Measurements from ENCODE around the gene ATP2B3. TPM values are rescaled to one million over a fixed set of nuclear protein-coding genes. Genes with fewer than 3 reads are reported as not detected.

Gene ATP2B3
- total and polyA plus RNA-seq, 2 donors (not counting 3 experiments of a cell fraction or from before 2014, with no cell fraction given) = 0.01 to 0.07 TPM

GRCh38 chrX:153520287-153520917 lies 3.0 kb downstream of the ATP2B3 start:
- Histone ChIP-seq H3K4me1 (ENCODE audit: control insufficient read depth, extremely low read depth, insufficient read depth, low read length) (no peaks in the 10 kb centered on the region), H2AFZ (ENCODE audit: low read depth, low read length) (no peak overlapping the region), H3K4me2 (ENCODE audit: insufficient read depth, low read length) (no peak overlapping the region), H3K9me3 (replicated peaks; ENCODE audit: control insufficient read depth, insufficient read depth, low read length) (no peaks in the 10 kb centered on the region), H3K4me3 (replicated peaks in 1 of 3; ENCODE audit: insufficient read depth in 1 of 3, low read depth in 1 of 3, low read length in 3 of 3) (no peak overlapping the region), H4K20me1 (replicated peaks; ENCODE audit: control insufficient read depth, extremely low read depth, insufficient read depth, low read length) (no peaks in the 10 kb centered on the region), H3K9ac (replicated peaks; ENCODE audit: extremely low read depth, insufficient read depth, low read length) (no peak overlapping the region), H3K27ac (ENCODE audit: insufficient read depth, low read depth, low read length) (no peak overlapping the region), H3K36me3 (ENCODE audit: control insufficient read depth in 2 of 2, extremely low read depth in 1 of 2, insufficient read depth in 2 of 2, low read length in 2 of 2) (no peaks in the 10 kb centered on the region), H3K79me2 (ENCODE audit: control insufficient read depth, insufficient read depth, low read length) (no peaks in the 10 kb centered on the region), H3K9me1 (replicated peaks; ENCODE audit: control insufficient read depth, extremely low read depth, insufficient read depth, low read length) (no peaks in the 10 kb centered on the region), H3K27me3 (ENCODE audit: control insufficient read depth in 2 of 2, insufficient read depth in 2 of 2, low read length in 2 of 2) (peaks cover 19 to 31% of the 10 kb centered on the region in 2 experiments)
- dilution Hi-C loops (cut with MboI; ENCODE audit: extremely low pct_ligation_motif_present, low sequenced_read_pairs) = no loop called here
- TF ChIP-seq GATA2 (IDR thresholded peaks at IDR 0.05; ENCODE audit: insufficient read depth, insufficient read length, low read depth, low read length) = no peak
- no peak for TF ChIP-seq FOS (IDR thresholded peaks at IDR 0.05; ENCODE audit: borderline replicate concordance, insufficient read depth, low read length)
- TF ChIP-seq, protein P1, sequence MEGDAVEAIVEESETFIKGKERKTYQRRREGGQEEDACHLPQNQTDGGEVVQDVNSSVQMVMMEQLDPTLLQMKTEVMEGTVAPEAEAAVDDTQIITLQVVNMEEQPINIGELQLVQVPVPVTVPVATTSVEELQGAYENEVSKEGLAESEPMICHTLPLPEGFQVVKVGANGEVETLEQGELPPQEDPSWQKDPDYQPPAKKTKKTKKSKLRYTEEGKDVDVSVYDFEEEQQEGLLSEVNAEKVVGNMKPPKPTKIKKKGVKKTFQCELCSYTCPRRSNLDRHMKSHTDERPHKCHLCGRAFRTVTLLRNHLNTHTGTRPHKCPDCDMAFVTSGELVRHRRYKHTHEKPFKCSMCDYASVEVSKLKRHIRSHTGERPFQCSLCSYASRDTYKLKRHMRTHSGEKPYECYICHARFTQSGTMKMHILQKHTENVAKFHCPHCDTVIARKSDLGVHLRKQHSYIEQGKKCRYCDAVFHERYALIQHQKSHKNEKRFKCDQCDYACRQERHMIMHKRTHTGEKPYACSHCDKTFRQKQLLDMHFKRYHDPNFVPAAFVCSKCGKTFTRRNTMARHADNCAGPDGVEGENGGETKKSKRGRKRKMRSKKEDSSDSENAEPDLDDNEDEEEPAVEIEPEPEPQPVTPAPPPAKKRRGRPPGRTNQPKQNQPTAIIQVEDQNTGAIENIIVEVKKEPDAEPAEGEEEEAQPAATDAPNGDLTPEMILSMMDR (IDR thresholded peaks at IDR 0.05; ENCODE audit: extremely low read depth in 1 of 2, insufficient read depth in 1 of 2, low read depth in 1 of 2, low read length in 2 of 2) = no peak
- no peak for TF ChIP-seq MAX (IDR thresholded peaks at IDR 0.05; ENCODE audit: insufficient read depth, insufficient read length)
- no peak for TF ChIP-seq POLR2AphosphoS5 (IDR thresholded peaks at IDR 0.05; ENCODE audit: insufficient read depth, low read depth, low read length)
- TF ChIP-seq MYC (IDR thresholded peaks at IDR 0.05; ENCODE audit: low read depth, low read length) = no peak
- no peak for TF ChIP-seq POLR2A (IDR thresholded peaks at IDR 0.05; ENCODE audit: low read depth, low read length)
- TF ChIP-seq JUN (IDR thresholded peaks at IDR 0.05; ENCODE audit: borderline replicate concordance, insufficient read depth, insufficient read length, low read depth) = no peak
- TF ChIP-seq EZH2 (IDR thresholded peaks at IDR 0.05; ENCODE audit: borderline replicate concordance, low read depth, low read length, severe bottlenecking) = no peak
- ChIA-PET CTCF (interaction anchor here (1.0 kb wide), 1 partner anchor 19 kb away, joined by 4 read pairs; no protein-coding TSS in a partner anchor), POLR2A (no interaction called here)
- intact Hi-C loops (cut with micrococcal nuclease) = no loop called here
- FAIRE-seq (no peak), DNase-seq (ENCODE audit: low read depth, low spot score) (no peak)
- no TSS peak for BruUV-seq (replicated peaks)
